Left renal pelvis (tissue), 4 donors: ENCODE measurements around the gene GADD45G. TPM values are rescaled to one million over a fixed set of nuclear protein-coding genes. Genes with fewer than 3 reads are reported as not detected.

Experiments used
- DNase-seq, 4 donors: peaks; one replicate each; pipeline ENCODE4 v3.0.0-alpha.2; 2013; ENCODE audit warnings: low read depth in 4 of 4, low spot score in 3 of 4
- polyA plus RNA-seq, 4 donors: library from polyadenylated mRNA; unstranded; fragments of 120-200 nt; gene quantifications; one replicate each; pipeline ENCODE4 v1.2.1, GENCODE V29; 2013; ENCODE audit not compliant: insufficient read length in 4 of 4

GADD45G gene
- polyA plus RNA-seq, 4 donors = 2.3 to 5.8 (median 2.7) TPM

GRCh38 chr9:89628601-89629000, 23.8 kb downstream of the GADD45G start:
- DNase-seq = no peak

GRCh38 chr9:89629081-89629976, 24.5 kb downstream of the GADD45G start:
- DNase-seq = no peak

GRCh38 chr9:89630508-89630907, 25.7 kb downstream of the GADD45G start:
- DNase-seq = no peak

GRCh38 chr9:89631384-89631783, 26.6 kb downstream of the GADD45G start:
- no peak for DNase-seq

GRCh38 chr9:89632192-89632733, 27.5 kb downstream of the GADD45G start:
- DNase-seq = no peak

- DNase-seq = no peak
Observed at GRCh38 chr9:89632736-89633135, 27.9 kb downstream of the GADD45G start.

GRCh38 chr9:89633404-89633803, 28.6 kb downstream of the GADD45G start:
- DNase-seq = no peak

- no peak for DNase-seq
Observed at GRCh38 chr9:89633920-89634319, 29.1 kb downstream of the GADD45G start.

- DNase-seq = no peak
Observed at GRCh38 chr9:89634995-89635742, 30.4 kb downstream of the GADD45G start.

GRCh38 chr9:89635816-89636215, 31.0 kb downstream of the GADD45G start:
- no peak for DNase-seq

GRCh38 chr9:89637787-89638186, 33.0 kb downstream of the GADD45G start:
- no peak for DNase-seq

GRCh38 chr9:89638359-89638758, 33.5 kb downstream of the GADD45G start:
- no peak for DNase-seq

GRCh38 chr9:89638893-89639292, 34.1 kb downstream of the GADD45G start:
- no peak for DNase-seq

- no peak for DNase-seq
Observed at GRCh38 chr9:89639367-89639795, 34.6 kb downstream of the GADD45G start.

- no peak for DNase-seq
Observed at GRCh38 chr9:89639961-89640360, 35.1 kb downstream of the GADD45G start.

GRCh38 chr9:89640361-89640760, 35.5 kb downstream of the GADD45G start:
- no peak for DNase-seq

GRCh38 chr9:89640801-89641200, 36.0 kb downstream of the GADD45G start:
- DNase-seq = no peak

- DNase-seq = no peak
Observed at GRCh38 chr9:89641980-89642379, 37.2 kb downstream of the GADD45G start.

- DNase-seq = no peak
Observed at GRCh38 chr9:89642789-89643188, 38.0 kb downstream of the GADD45G start.

GRCh38 chr9:89646189-89646939, 41.6 kb downstream of the GADD45G start:
- no peak for DNase-seq
